ENCODE results near the gene SDR39U1.
A peak's percentile ranks its signal among the peaks of the same experiment; 100 is the strongest.

SDR39U1 gene

DNA sequence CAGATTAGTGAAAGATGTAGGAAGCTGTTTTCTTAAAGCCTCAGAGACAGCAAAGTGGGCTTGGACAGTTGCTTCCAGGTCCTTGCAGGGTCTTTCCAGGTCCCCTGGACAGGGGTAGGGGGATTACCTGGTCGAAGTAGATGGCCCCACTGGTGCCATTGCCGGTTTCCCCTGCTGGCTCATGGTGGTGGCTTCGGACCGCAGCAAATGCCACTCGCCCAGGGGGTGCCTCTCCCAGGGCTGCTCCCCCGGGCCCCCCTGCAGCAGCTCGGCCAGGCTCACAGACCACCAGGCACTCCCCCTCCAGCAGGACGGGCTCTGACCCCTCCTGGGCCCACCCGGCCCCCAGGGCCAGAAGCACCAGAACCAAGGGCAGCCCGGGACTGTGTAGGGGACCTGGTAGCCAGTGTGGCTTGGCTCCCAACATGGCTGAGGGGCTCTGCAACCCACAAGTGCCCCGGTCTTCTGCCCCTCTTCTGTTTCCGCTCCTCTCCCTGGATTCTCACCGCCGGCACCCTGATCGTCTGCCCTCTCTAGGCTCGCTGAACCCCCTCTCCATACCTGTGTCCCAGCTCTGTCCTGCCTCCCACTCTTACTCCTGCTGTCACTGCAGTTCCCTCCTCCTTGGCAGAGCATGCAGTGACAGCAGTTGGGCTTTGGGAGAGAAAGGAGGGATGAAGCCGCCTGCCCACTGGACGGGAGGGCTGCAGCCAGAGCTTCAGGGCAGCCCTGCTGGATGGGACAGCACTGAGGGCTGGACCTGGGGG lies 13.8 kb downstream of the SDR39U1 start:
- DNase-seq, result no peak

DNA sequence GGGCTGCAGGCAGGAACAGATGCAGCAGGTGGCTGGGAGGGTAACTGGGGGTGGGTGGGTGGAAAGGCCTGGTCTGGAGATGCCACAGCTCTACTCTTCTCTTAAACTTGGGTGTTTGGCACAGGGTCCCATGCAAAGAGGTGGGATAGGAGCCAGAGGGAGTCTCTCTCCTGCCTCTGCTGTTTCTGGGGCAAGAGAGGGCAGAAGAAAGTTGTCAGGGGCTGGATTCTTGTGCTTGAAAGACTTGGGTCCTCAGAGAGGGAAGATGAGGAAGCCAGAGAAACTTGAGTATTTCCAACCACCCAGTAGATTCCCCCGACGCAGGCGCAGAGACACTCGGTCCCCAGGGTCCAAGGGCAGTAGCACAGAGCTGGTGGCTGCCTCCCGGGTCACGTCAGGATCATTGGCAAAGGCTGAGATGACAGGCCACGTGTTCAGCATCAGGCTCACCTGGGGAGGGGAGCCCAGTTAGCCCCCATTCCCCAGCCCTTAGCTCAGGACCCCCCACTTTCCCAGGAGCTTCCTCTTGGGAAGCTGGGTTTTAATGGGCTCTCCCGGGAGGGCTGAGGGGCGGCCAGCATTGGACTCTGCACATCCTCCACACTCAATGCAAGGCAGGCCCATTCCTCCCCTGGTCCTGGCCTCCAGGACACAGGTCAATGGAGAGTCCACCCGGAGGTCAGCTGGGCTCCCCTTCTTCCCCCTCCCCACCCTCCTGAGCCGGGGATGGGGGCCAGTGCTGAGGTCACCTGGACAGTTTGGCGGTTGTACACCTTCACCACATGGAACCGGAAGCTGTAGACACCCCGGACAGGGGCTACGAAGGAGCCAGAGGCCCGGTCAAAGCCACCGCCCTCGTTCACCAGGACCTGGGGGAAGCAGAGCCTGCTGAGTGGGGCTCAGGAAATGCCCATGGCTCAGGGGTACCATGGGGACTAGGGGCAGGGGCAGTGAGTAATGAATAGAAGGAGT lies 14.8 kb downstream of the SDR39U1 start:
- no peak for DNase-seq

DNA sequence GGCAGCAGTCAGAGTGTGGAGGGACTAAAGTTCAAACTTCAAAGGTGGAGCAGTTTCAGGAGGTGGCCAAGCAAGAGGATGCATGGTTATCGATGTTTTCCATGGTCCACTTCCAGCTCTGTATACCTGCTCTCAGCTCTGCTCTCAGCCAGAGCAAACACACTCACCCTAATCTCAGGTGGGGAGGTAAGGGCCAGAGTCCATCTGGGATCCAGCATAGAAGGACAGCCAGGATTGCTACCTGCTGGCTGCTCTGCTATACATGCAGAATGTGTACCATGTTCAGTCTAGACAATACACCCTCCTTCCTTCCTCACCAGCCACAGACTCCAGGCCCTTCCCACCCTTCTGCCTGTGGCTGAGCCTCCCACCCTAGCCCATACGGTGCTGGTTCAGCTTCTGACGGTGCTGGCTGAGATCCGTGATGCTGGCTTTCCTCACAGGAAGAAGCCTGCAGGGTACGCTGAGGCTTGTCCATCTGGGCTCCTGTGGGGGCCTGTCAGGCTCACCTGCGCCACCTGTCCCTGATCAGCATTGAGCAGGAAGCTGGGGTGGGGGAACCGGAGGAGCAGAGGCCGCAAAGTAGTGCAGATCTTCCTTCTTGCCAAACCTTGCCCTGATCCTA lies 15.6 kb downstream of the SDR39U1 start:
- DNase-seq, result no peak

DNA sequence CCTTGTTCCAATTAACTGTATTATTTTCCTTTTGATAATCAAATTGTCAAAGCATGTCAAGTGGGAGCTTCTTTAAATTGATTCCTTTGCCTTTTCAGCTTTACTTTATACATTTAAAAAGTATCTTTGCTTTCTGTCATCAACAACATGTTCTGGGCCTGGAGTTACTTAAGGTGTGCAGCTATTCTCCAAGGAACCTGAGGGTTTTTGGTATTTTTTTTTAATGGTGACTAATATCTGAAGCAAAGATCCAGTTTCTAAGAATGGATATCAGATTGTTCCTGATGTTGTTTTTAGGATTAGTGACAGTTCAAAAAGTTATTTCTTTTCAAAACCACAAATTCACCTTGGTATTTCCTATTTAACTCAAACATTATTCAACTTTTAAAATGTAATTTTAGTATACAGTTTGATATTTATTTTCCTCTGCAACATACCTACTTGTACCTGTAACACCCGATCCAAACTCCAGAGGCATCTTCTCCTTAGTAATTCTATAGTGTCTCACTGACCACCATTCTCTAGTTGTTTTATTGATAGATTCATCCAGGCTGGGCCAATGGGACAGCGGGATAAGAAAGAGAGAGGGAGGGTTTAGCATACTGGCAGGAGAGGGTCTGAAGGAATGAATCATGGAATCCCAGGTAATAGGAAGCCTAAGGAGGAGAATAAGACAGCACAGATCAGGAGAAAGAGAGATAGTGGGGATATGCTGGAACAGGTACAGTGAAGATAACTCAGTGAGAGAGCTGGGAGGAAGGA lies 16.2 kb downstream of the SDR39U1 start:
- DNase-seq, result no peak

DNA sequence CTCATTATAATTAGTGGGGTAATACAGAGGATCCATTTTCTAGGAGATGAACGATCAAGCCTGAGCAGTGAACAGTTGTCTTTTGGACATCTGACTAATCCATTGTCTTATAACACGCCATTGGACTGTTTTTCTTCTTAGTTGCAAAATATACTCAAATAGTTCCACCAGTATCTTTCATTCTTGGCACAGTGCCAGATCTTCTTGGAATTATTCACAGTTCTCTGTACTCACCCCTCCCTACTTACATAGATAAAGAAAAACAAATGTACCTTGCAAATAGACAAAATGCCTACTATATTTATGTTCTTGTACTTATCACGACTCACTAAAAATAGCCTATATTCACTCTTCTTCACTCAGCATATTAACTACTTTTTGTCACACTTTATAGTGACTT lies 16.9 kb downstream of the SDR39U1 start:
- peak; percentile 58 for DNase-seq

DNA sequence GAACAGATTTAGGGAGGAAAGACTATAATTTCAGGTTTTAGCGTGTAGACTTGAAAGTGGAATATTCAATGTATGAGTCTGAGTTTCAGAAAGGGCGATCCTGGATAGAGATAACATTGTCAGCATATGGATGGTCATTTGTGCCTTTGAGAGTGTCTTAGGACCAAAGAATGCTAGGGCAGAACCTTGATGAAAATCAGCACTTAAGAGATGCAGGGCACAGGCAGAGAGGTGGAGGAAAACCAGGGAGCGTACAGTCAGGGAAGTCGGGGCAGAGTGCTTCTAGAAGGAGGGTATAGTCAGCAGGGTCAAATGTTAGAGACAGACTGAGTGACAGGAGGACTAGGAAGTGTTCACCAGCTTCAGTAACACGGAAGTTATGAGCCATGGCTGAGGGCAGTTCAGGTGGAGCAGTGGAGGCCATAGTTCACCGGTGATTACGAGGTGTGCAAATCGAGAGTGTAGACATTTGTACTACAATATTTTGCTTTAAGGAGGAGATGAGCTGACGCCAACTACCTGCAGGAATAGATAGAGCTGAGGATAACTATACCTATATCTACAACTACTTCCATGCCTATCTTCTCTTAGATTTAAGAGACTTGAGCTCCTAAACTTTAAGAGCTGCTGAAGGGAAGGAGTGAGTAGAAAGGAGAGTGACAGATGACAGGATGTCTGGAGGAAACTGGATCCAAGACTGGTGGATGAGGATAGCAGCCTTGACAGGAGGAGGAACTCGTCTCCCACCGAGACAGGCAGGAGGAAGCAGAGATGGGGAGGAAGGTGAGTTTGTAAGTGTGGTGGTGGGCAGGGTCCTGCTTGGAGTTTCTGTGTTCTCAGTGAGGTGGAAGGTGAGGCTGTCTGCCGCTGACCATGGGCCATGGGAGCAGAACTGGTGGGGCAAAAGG lies 19.6 kb downstream of the SDR39U1 start:
- DNase-seq, result no peak

DNA sequence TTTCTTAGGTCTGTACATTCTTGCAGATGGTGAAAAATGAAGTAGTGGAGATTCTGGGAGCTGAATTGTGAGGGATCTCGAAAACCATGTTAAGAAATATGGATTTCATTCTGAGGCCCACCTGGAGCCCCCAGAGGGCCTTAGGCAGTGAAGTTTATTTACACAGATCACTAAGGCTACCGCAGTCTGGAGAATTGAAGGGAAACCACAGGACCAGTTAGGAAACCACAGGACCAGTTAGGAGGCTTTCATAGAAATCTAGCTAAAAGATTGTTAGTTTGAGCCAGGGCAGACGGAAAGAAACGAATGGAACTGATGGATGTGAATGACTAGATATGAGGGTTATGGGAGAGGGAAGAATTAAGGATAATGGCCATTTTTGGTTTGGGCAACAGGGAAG lies 20.3 kb downstream of the SDR39U1 start:
- DNase-seq, result no peak

DNA sequence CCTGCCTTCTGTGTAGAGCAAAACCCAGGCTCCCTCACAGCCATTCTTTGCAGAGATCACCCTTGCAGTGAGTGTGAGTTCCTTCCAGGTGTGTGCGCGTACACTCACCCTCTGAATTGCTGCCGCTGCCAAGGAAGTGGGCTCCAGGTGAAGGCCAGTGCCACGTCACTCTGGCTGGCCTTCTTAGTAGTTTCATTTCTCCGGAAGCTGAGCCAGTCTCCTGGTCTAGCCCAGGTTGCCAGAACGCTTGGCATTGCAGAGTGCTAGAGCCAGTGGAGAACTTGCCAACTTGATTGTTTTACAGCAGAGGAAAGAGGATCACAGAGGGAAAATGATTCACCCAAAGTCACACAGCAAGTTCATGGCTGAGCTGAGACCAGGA lies 24.1 kb downstream of the SDR39U1 start:
- DNase-seq, result no peak

DNA sequence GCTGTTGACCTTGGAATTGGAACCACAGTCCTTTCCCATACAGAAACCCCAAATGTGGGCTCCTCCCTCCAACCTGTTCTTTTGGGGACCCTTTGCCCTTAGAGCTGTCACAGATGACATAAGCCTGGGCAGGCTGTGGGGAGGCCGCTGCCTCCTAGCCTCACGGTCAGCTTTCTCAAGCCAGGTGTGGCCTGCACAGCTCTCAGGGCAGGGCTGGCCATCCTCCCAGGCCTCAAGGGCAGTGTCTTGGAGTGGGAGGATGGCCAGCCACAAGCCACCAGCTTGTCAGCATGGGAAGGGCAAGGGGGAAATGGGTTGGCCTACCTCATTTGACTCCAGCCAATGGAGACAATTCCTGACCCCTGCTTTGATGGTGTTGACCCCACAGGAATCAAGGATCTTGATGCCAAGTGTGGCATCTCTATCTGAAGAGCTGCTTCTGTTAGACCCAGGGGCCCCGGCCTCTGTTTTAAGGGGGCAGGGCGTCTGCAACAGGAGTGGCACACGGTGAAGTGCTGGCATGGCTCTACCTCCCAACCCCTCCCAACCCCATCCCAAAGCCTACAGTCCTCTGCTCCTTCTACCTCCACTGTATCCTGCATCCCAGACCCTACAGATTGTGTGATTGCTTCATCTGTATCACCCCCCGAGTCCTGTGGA lies 24.6 kb downstream of the SDR39U1 start:
- no peak for DNase-seq

DNA sequence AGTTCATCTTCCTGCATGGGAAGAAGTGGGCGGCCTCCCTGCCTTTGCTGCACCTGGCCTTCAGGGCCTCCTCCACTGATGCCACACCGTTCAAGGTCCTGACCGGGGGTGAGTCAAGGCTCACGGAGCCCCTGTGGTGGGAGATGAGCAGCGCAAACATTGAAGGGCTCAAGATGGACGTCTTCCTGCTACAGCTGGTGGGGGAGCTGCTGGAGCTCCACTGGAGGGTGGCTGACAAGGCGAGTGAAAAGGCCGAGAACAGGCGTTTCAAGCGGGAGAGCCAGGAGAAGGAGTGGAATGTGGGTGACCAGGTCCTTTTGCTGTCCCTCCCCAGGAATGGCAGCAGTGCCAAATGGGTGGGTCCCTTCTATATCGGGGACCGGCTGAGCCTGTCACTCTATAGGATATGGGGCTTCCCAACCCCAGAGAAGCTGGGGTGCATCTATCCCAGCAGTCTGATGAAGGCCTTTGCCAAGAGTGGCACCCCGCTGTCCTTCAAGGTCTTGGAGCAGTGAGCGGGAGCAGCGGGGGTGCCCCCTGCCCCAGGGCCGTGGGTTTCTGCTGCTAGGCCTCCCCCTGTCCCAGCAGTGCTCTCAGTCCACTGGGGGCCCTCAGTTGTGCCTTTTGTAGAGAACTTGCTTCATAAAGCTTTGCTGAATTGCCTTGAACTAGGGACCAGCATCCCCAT lies 25.5 kb downstream of the SDR39U1 start:
- DNase-seq, result no peak

DNA sequence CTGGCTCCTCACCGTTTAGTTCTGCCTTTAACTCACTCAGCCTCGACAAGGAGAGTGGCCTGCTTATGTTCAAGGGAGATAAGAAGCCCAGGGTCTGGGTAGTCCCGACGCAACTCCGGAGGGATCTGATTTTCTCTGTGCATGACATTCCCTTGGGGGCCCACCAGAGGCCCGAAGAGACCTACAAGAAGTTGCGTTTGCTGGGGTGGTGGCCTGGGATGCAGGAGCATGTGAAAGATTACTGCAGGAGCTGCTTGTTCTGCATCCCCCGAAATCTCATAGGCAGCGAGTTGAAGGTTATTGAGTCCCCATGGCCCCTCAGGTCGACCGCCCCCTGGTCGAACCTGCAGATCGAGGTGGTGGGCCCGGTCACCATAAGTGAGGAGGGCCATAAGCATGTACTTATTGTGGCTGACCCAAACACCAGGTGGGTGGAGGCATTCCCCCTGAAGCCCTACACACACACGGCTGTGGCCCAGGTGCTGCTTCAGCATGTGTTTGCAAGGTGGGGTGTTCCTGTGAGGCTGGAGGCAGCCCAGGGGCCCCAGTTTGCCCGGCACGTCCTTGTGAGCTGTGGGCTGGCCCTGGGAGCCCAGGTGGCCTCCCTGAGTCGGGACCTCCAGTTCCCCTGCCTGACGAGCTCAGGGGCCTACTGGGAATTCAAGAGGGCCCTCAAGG lies 26.2 kb downstream of the SDR39U1 start:
- no peak for DNase-seq

DNA sequence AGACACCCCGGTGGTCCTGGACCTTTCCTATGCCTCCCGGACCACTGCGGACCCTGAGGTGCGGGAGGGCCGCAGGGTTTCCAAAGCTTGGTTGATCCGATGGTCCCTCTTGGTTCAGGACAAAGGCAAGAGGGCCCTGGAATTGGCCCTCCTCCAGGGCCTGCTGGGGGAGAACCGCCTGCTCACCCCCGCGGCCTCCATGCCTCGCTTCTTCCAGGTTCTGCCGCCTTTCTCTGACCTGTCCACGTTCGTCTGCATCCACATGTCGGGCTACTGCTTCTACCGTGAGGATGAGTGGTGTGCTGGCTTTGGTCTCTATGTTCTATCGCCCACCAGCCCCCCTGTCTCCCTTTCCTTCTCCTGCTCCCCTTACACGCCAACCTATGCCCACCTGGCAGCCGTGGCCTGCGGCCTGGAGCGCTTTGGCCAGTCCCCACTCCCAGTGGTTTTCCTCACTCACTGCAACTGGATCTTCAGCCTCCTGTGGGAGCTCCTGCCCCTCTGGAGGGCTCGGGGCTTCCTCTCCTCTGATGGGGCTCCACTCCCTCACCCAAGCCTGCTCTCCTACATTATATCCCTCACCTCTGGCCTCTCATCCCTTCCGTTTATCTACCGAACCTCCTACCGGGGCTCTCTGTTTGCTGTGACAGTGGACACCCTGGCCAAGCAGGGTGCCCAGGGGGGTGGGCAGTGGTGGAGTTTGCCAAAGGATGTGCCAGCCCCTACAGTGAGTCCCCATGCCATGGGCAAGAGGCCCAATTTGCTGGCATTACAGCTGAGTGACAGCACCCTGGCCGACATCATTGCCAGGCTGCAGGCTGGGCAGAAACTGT lies 26.9 kb downstream of the SDR39U1 start:
- DNase-seq, result no peak

DNA sequence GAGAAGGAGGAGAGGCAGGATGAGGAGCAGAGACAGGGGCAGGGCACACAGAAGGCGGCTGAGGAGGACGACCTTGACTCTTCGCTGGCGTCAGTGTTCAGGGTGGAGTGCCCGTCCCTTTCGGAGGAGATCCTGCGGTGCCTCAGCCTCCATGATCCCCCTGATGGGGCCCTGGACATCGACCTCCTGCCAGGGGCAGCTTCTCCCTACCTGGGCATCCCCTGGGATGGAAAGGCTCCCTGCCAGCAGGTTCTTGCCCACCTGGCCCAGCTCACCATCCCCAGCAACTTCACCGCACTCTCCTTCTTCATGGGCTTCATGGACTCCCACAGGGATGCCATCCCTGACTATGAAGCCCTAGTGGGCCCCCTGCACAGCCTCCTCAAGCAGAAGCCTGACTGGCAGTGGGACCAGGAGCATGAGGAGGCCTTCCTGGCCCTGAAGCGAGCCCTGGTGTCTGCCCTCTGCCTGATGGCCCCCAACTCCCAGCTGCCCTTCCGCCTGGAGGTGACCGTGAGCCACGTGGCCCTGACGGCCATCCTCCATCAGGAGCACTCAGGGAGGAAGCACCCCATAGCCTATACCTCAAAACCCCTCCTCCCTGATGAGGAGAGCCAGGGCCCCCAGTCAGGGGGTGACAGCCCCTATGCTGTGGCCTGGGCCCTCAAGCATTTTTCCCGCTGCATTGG lies 27.7 kb downstream of the SDR39U1 start:
- DNase-seq, result no peak

DNA sequence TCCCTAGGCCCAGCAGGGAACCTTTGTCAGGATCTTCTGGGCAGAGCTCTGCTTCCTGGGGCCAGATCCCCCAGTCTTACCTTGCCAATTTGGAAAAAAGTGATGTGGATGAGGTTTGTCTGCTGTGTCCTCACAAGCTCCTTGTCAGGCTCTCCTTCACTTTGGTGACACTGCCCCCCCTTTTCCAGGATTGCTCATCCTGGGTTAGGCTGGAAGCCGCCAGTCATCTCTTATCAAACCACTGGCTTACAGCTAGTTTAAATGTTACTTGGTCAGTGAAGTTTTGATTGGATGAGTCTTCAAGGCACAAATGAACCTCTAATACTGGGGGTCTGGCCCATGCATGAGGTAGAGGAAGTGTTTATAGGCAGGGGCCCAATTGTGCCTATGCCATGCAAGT lies 28.5 kb downstream of the SDR39U1 start:
- DNase-seq, result no peak

DNA sequence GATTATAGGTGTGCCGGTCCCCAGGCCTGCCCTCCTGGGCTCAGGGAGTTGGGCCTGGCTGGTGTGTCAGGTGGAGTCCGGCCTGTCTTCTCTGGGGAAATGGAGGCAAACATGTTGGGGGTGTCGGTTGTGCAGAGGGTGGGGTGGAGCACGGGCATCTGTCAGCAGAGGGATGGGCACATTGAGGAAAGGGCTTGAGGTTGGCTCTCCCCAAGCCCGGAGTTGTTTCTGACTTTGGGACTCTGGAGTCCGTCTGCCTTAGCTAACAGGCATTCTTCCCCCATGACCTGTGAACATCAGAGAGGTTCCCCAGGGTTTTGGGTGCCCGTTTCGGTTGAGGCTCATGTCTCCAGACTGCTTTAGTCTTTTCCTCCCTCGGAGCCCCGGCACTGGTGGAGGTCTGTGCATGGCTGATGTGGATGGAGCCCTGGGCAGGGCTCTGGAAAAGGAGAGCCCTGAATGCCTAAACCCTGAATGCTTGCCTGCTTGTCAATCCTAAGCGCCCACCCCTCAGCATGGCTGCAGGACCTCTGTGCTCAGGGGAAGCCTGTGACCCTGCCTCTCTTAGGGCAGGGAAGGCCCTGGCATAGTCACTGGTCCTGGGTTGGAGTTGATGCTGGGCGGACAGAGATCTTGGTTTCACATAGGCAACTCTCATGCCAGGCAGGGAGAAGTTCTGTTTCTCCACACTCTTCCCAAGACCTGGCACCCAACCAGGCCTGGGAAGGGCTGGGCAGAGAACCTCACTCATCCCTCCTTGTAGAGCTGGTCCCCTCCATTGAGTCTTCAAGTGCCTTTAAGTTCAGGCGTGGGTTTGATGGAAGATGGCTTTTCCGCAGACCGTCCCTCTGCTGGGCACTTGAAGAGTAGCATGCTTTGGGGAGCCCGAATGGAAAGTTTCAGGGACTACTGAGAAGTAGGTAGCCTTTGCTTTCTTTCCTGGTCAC lies 30.9 kb downstream of the SDR39U1 start:
- peak; percentile 37 for DNase-seq

DNA sequence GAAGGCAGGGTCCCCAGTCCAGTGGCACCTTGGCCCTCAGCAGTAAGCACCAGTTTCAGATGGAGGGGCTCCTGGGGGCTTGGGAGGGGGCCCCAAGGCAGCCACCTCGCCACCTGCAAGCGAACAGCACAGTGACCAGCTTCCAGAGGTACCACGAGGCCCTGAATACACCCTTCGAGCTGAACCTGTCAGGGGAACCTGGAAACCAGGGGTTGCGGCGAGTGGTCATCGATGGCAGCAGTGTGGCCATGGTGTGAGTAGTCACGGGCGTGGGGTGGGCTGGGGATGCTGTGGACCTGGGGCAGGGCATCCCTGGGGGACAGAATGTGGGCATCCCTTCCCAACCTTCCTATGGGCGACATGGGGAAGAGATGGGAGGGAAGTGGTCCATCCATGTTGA lies 32.6 kb downstream of the SDR39U1 start:
- no peak for DNase-seq

DNA sequence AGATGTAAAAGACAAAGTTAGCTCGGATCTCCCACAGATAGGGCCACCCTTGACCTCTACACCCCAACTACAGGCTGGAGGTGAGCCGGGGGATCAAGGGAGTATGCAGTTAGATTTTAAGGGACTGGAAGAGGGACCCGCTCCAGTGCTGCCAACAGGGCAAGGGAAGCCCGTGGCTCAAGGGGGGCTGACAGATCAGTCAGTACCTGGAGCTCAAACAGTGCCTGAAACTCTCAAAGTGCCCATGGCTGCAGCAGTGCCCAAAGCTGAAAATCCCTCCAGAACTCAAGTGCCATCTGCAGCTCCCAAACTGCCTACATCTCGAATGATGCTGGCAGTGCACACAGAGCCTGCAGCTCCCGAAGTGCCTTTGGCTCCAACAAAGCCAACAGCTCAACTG lies 33.4 kb downstream of the SDR39U1 start:
- no peak for DNase-seq
